Smooth muscle cell (in vitro differentiated cells): Measurements from ENCODE around the gene CD2. TPM values are rescaled to one million over a fixed set of nuclear protein-coding genes. Genes with fewer than 3 reads are reported as not detected.

ENCODE experiments used
- DNase-seq: peaks from one replicate; lab custom pipeline; 2025; ENCODE audit not compliant: unreplicated experiment; lab: John Stamatoyannopoulos, UW
- H2AFZ ChIP-seq: fragments of 200-600 bp; sonication (generic); 2 replicates; pipeline ENCODE4 v1.6.0; 2016; ENCODE audit warnings: antibody characterized with exemption, low read depth, mild to moderate bottlenecking
- H3F3A ChIP-seq: fragments of 200-600 bp; sonication (generic); 2 replicates; pipeline ENCODE4 v1.6.0; 2017; ENCODE audit warnings: antibody characterized with exemption, low read depth
- H3K27ac ChIP-seq: fragments of 200-600 bp; sonication (generic); 2 replicates; pipeline ENCODE4 v1.5.1; 2016; ENCODE audit warnings: low read depth, mild to moderate bottlenecking
- H3K27me3 ChIP-seq: fragments of 200-600 bp; sonication (generic); 2 replicates; pipeline ENCODE4 v1.6.1; 2016; ENCODE audit warnings: low read depth, mild to moderate bottlenecking
- H3K36me3 ChIP-seq: fragments of 200-600 bp; sonication (generic); 2 replicates; pipeline ENCODE4 v1.5.1; 2016; ENCODE audit warnings: low read depth
- H3K4me1 ChIP-seq: fragments of 200-600 bp; sonication (generic); 2 replicates; pipeline ENCODE4 v1.5.1; 2016; ENCODE audit warnings: low read depth
- H3K4me2 ChIP-seq: fragments of 200-600 bp; sonication (generic); 2 replicates; pipeline ENCODE4 v1.6.0; 2016; ENCODE audit warnings: mild to moderate bottlenecking
- H3K4me3 ChIP-seq: fragments of 200-600 bp; sonication (generic); 2 replicates; pipeline ENCODE4 v1.5.1; 2016; ENCODE audit warnings: mild to moderate bottlenecking
- H3K79me2 ChIP-seq: fragments of 200-600 bp; sonication (generic); 2 replicates; pipeline ENCODE4 v1.6.0; 2016; ENCODE audit warnings: low read depth, mild to moderate bottlenecking
- H3K9ac ChIP-seq: fragments of 200-600 bp; sonication (generic); 2 replicates; pipeline ENCODE4 v1.6.0; 2016; ENCODE audit warnings: low read depth
- H3K9me3 ChIP-seq: fragments of 200-600 bp; sonication (generic); replicated peaks from 2 replicates; pipeline ENCODE4 v1.5.1; 2016; ENCODE audit warnings: low read depth
- H4K20me1 ChIP-seq: fragments of 200-600 bp; sonication (generic); 2 replicates; pipeline ENCODE4 v1.6.0; 2016; ENCODE audit warnings: low read depth
- WGBS: methylation state at CpG from one replicate; pipeline ENCODE4 v1.1.7; 2016; ENCODE audit warnings: low lambda C conversion rate; 5-methylcytosine and 5-hydroxymethylcytosine counted together
- polyA plus RNA-seq: library from polyadenylated mRNA; unstranded; fragments of >200 nt; fragmentation: Nextera tagmentation; extraction: Ambion mirVana; gene quantifications from 2 replicates; pipeline ENCODE4 v1.2.1, GENCODE V29; 2016
- total RNA-seq: library from RNA; depleted of rRNA; stranded (reverse); fragments of >200 nt; gene quantifications from 2 replicates; pipeline ENCODE4 v1.2.3, GENCODE V29; 2014
- TF ChIP-seq, protein P1 (sequence below): fragments of 200-600 bp; sonication (generic); IDR thresholded peaks from 2 replicates; pipeline ENCODE4 v1.5.1; 2017; ENCODE audit warnings: borderline replicate concordance, mild to moderate bottlenecking, antibody characterized with exemption; ENCODE audit not compliant: insufficient read depth, poor library complexity, severe bottlenecking

Gene CD2
- not detected in 2 replicates for total RNA-seq
- not detected in 2 replicates for polyA plus RNA-seq

GRCh38 chr1:116754198-116754977 lies at the start of gene CD2:
TSS of gene CD2 (plus strand) at chr1:116754430. CDS start at chr1:116754493, 63 bp downstream.
- Histone ChIP-seq H3K9me3 (no peaks in the 10 kb centered on the region), H3F3A (no peaks in the 10 kb centered on the region), H3K9ac (no peak within 1 kb of the TSS), H3K79me2 (no peaks in the 10 kb centered on the region), H2AFZ (no peak within 1 kb of the TSS), H3K27ac (no peak within 1 kb of the TSS), H4K20me1 (no peaks in the 10 kb centered on the region), H3K36me3 (no peaks in the 10 kb centered on the region), H3K4me3 (no peak within 1 kb of the TSS), H3K4me1 (no peaks in the 10 kb centered on the region), H3K27me3 (no peaks in the 10 kb centered on the region), H3K4me2 (no peak within 1 kb of the TSS)
- no peak for DNase-seq
- WGBS: 93% methylated on average over 7 of the region's 7 CpGs
- TF ChIP-seq, protein P1, sequence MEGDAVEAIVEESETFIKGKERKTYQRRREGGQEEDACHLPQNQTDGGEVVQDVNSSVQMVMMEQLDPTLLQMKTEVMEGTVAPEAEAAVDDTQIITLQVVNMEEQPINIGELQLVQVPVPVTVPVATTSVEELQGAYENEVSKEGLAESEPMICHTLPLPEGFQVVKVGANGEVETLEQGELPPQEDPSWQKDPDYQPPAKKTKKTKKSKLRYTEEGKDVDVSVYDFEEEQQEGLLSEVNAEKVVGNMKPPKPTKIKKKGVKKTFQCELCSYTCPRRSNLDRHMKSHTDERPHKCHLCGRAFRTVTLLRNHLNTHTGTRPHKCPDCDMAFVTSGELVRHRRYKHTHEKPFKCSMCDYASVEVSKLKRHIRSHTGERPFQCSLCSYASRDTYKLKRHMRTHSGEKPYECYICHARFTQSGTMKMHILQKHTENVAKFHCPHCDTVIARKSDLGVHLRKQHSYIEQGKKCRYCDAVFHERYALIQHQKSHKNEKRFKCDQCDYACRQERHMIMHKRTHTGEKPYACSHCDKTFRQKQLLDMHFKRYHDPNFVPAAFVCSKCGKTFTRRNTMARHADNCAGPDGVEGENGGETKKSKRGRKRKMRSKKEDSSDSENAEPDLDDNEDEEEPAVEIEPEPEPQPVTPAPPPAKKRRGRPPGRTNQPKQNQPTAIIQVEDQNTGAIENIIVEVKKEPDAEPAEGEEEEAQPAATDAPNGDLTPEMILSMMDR: no peak

DNA sequence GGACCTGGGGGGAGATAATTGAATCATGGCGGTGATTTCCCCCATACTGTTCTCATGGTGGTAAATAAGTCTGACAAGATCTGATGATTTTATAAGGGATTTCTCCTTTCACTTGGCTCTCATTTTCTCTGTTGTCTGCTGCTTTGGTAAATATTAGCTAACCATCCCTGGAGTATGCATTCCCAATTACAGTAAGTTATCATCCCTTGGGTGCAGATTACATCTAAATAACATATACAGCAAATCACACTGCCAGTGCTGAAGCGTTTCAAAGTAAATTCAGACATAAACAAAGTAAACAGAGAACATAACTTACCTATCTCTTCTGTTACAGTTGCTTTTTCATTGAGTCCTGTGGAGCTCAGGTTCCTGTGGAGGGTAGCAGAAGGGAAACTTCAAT lies 48.1 kb upstream of the CD2 start:
- H3K27ac ChIP-seq: no peak overlapping the region
- peaks cover 2% of the 10 kb centered on the region for H3K4me1 ChIP-seq
- WGBS: 92% methylated on average over 2 of the region's 2 CpGs
- H2AFZ ChIP-seq: no peak overlapping the region
- no peaks in the 10 kb centered on the region for H3K9me3 ChIP-seq
- no peaks in the 10 kb centered on the region for H3K36me3 ChIP-seq
- no peak for DNase-seq
- TF ChIP-seq, protein P1: no peak
- H4K20me1 ChIP-seq: no peaks in the 10 kb centered on the region
- no peak overlapping the region for H3K4me2 ChIP-seq
- no peak overlapping the region for H3K4me3 ChIP-seq
- H3K79me2 ChIP-seq: no peaks in the 10 kb centered on the region
- no peak overlapping the region for H3K9ac ChIP-seq
- H3F3A ChIP-seq: peaks cover 1% of the 10 kb centered on the region
- no peaks in the 10 kb centered on the region for H3K27me3 ChIP-seq

DNA sequence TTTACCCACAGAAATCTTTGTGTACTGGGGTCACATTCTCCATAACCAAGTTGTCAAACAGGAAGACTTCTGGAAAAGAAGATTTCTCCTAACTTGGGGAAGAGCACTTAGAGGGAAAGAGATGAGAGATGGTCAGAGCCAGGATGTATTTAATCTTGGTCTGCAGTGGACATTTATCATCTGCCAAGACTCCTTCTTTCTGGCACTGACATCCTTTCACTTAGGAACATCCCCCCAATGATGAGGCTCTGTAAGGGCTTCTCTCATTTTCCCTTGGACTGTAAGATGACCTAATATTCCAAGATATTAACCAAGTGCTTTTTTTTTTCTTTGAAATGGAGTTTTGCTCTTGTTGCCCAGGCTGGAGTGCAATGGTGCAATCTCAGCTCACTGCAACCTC lies 47.4 kb upstream of the CD2 start:
- TF ChIP-seq, protein P1: no peak
- no peaks in the 10 kb centered on the region for H3K79me2 ChIP-seq
- H2AFZ ChIP-seq: no peak overlapping the region
- H3K9me3 ChIP-seq: no peaks in the 10 kb centered on the region
- no peak overlapping the region for H3K4me2 ChIP-seq
- no peak overlapping the region for H3K9ac ChIP-seq
- no peaks in the 10 kb centered on the region for H4K20me1 ChIP-seq
- H3K4me1 ChIP-seq: peaks cover 7% of the 10 kb centered on the region
- no peak overlapping the region for H3K4me3 ChIP-seq
- H3K36me3 ChIP-seq: no peaks in the 10 kb centered on the region
- no peak for DNase-seq
- H3K27me3 ChIP-seq: no peaks in the 10 kb centered on the region
- H3K27ac ChIP-seq: no peak overlapping the region
- peaks cover 2% of the 10 kb centered on the region for H3F3A ChIP-seq
